Endothelial cell of hepatic sinusoid (primary cell): Measurements from ENCODE around the gene LTB4R.

ENCODE experiments used
- in situ Hi-C: cut with HindIII; loops from 2 replicates; pipeline ENCODE4 v1.10.0; 2017; ENCODE audit warnings: low sequenced_read_pairs

The LTB4R gene

DNA sequence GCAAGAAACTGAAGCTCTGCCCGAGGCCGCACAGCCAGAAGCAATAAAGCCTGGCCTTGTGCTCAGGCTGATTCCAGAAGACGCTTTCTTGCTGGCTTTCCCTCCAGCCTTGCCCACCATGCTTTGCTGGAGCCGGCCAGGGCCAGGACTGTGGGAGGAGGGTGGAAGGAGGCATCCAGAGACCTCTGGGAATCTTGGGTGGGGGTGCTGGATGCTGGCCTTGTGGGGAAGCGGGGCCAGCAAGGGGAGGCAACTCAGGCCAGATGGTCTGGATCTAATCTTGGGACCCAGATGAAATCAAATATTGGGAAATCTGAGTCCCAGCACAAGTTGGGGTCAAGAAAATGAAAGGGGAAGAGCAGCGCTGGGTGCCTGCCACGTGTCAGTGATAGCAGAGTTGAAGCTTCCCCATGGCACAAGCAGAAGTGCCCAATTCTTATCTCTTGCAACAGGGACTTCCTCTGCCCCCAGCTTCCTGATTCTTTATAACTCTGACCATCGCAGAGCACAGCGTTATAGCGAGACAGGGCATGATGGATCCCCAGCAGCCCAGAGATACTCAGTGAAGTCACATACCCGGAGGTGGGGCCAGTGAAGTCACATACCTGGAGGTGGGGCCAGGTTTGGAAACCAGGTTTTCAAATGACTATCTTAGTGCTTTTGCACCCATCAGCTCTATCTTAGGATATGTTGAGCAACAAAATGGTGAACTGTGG, 33.5 kb upstream of the LTB4R start:
- in situ Hi-C loops = loop anchor here (5.0 kb wide), 1 partner anchor 60 kb away; the partner anchor contains the start of genes ADCY4 and RIPK3

GRCh38 chr14:24278424-24278823, 32.9 kb upstream of the LTB4R start:
- in situ Hi-C loops = loop anchor here (5.0 kb wide), 1 partner anchor 59 kb away; the partner anchor contains the start of genes ADCY4 and RIPK3

DNA sequence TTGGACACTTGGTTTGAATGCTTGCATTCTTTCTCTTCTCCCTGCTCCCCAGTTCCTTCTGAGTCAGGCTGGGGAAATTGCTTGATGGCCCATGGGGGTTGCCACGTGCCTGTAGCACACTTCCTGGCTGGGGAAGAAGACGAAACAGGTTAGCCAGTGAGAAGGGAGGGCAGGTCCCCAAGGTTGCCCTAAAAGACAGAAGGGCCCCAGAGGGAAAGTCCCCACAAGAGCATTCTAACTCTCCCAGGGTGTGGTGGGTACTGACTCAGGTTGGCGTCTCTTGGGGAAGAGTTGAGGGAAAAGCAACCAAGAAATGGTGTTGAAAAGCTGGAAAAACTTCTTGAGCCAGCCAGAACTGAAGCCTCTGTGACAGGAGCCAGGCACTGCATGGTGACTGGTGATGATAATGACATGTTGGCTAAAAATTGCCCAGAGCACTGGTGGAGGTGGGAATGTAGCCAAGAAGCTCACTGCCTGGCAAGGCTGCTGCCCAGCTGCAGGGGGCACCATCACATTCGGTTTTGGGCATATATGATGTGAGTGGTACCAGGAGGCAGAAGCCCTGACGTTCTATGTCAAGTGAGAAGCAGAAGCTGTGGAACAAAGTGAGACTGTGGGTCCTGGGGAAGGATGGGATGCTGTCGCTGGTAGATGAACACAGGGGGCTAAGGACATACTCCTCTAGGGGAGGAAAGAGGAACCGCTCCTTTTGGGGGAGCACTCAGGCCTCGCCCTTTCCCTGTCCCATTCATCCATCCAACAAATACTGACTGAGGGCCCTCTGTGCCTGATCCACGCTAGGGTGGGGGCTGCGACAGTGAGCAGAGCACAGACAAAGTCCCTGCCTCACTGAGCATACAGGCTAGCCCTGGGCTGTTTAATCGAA, 31.8 kb upstream of the LTB4R start:
- in situ Hi-C loops = loop anchor here (5.0 kb wide), 1 partner anchor 58 kb away; the partner anchor contains the start of genes ADCY4 and RIPK3

- in situ Hi-C loops = no loop called here
Measured at GRCh38 chr14:24280797-24281460, 30.4 kb upstream of the LTB4R start.

DNA sequence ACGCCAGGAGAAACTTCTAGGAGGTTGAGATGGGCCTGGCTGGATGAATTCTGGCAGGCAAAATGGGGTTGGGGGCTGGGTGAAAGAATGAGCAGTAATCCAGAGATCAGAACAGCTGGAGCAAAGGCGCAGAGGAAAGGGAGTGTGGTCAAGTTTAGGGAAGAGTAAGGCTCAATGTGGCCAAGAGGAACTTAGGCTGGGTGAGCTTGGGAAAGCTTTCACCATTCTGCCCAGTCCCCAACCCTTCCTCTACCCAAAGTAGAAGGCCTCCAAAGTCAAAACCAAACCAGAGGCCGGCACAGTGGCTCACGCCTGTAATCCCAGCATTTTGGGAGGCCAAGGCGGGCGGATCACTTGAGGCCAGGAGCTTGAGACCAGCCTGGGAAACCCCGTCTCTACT, 29.7 kb upstream of the LTB4R start:
- in situ Hi-C loops = no loop called here

- in situ Hi-C loops = no loop called here
Measured at GRCh38 chr14:24282736-24283135, 28.6 kb upstream of the LTB4R start.

DNA sequence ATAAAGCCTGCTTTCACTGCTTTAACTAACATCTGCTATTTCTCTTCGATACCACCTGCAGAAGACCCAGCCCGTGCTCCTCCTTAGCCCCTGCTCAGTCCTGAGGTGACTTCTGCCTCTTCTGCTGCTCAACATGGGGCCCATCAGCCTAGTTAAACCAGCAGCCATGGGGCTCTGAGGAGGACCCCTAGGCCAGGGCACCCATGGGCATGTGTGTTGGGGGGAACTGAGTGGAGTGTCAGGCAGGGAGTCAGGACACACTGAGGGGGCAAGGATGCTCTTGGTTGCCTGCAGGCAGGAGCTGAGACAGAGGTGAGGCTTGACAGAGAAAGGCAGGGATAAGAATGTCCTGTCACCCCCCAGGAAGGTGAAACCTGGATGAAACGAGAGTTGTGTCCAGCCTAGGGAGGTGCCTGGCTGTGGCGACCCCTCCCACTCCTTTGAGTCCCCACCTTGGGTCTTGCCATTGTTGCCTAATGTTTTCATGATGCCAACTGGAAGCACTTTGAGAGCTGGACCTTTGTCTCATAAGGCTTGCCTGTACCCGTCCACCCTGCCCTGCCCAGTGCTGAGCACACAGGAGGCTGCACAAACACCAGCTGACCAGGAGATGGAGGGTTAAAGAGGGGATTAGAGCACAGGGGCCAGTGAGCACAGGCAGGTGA, 27.4 kb upstream of the LTB4R start:
- in situ Hi-C loops = no loop called here

- in situ Hi-C loops = no loop called here
Measured at GRCh38 chr14:24284501-24285035, 26.7 kb upstream of the LTB4R start.

- in situ Hi-C loops = no loop called here
Measured at GRCh38 chr14:24285351-24285750, 26.0 kb upstream of the LTB4R start.

DNA sequence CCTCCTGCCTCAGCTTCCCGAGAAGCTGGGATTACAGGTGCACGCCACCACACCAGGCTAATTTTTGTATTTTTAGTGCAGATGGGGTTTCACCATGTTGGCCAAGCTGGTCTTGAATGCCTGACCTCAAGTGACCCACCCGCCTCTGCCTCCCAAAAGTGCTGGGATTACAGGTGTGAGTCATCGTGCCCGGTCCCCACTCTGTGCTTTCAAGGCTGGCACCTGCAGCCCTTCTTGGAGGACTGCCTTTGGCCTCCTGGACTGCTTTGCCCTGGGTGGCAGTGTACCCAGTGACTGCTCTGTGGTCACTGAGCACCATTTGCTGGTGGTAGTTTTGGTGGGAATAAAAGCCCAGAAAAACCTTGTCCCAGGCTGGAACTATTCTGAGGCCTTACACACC, 24.3 kb upstream of the LTB4R start:
- in situ Hi-C loops = no loop called here

GRCh38 chr14:24289649-24290280, 21.5 kb upstream of the LTB4R start:
- in situ Hi-C loops = loop anchor here (10.0 kb wide), 1 partner anchor 85 kb away; the partner anchor contains the start of gene TSSK4

DNA sequence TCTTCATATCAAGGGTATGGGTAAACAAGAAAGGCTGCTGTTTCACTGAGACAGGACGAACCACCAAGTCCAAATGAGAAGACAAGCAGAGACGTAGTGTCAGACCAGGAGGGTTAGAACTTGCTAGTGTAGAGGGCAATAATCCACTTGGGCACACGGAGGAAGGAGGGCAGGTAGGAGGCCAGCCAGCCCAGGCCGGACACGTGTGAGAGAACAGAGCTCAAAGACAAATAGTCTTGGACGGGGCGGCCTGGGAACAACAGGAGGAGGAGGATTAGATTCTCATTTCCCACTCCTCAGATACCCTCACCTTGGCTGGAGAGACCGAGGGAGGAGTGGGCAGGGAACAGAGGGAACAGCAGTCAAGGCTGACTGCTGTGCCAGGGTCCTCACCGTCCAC, 20.6 kb upstream of the LTB4R start:
- in situ Hi-C loops = loop anchor here (10.0 kb wide), 1 partner anchor 86 kb away; the partner anchor contains the start of gene TSSK4

GRCh38 chr14:24291446-24292117, 19.7 kb upstream of the LTB4R start:
- in situ Hi-C loops = loop anchor here (10.0 kb wide), 1 partner anchor 87 kb away; the partner anchor contains the start of gene TSSK4

- in situ Hi-C loops = loop anchor here (10.0 kb wide), 1 partner anchor 87 kb away; the partner anchor contains the start of gene TSSK4
Measured at GRCh38 chr14:24292118-24292807, 19.0 kb upstream of the LTB4R start.

GRCh38 chr14:24293525-24293924, 17.8 kb upstream of the LTB4R start:
- in situ Hi-C loops = loop anchor here (10.0 kb wide), 1 partner anchor 89 kb away; the partner anchor contains the start of gene TSSK4

- in situ Hi-C loops = loop anchor here (5.0 to 10.0 kb wide), 2 partner anchors 34 to 92 kb away; partner anchors contain the start of genes TGM1 and TSSK4
Measured at GRCh38 chr14:24296341-24297157, 14.8 kb upstream of the LTB4R start.

DNA sequence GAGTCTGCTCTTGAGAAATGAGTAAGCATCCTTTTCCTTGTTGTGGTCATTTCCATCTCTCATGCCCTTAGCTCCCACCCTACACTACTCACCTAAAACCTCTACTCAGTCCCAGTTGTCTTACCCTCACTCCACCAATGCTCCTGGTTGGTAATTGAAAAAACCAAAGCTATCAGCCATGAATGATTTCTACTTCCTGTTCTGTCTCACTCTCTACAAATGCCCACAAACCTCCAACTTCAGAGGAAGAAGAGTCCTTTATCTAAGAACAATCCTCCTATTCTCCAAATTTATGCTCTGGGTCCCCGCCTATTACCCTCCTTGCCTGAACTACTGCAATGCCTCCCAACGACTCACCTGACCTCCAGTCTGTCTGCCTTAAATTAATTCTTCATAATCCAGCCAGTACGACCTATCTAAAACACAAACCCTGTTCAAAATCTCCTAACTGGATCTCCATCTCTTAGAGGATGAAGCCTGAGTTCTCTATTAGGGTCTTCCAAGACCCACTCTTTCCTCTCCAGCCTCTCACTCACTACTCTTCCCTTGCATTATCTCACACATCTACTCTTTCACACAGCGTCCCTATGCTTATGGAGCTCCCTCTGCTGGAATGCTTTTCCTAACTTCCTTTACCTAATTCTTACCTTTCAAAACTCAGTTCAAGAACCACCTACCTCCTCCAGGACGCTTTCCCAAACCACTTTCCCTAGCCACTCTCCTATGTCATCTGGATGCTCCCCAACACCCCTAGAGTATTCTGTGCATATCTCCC, 13.9 kb upstream of the LTB4R start:
- in situ Hi-C loops = loop anchor here (5.0 to 10.0 kb wide), 2 partner anchors 35 to 93 kb away; partner anchors contain the start of genes TGM1 and TSSK4
